Esophagus squamous epithelium (tissue), 5 donors: ENCODE data around the gene ADAMTS12. TPM values are rescaled to one million over a fixed set of nuclear protein-coding genes. Genes with fewer than 3 reads are reported as not detected.

ENCODE experiments used
- DNase-seq: peaks from one replicate; lab custom pipeline; 2025; lab: John Stamatoyannopoulos, UW
- H3K27ac ChIP-seq, 4 donors: fragments of 200-600 bp; sonication (generic); one replicate each; pipeline ENCODE4 v1.5.1; 2016 to 2019; ENCODE audit warnings: mild to moderate bottlenecking in 1 of 4
- H3K27me3 ChIP-seq, 4 donors: fragments of 200-600 bp; sonication (generic); 1 replicate in 3 of 4; 2 replicates in 1 of 4; pipeline versions ENCODE4 v1.5.1 to v1.6.0; 2017 to 2021; ENCODE audit warnings: antibody characterized with exemption in 1 of 4
- H3K36me3 ChIP-seq, 3 donors: fragments of 200-600 bp; sonication (generic); one replicate each; pipeline ENCODE4 v1.5.1; 2016 to 2019
- H3K4me1 ChIP-seq, 3 donors: fragments of 200-600 bp; sonication (generic); one replicate each; pipeline ENCODE4 v1.5.1; 2017 to 2019
- H3K4me3 ChIP-seq, 4 donors: fragments of 200-600 bp; sonication (generic); 1 replicate in 3 of 4; 2 replicates in 1 of 4; pipeline ENCODE4 v1.5.1; 2016 to 2019; ENCODE audit warnings: mild to moderate bottlenecking in 2 of 4, moderate library complexity in 1 of 4
- H3K9me3 ChIP-seq, 3 donors: fragments of 200-600 bp; sonication (generic); one replicate each; pipeline ENCODE4 v1.5.1; 2016 to 2019
- CTCF ChIP-seq, 6 experiments: fragments of 450-650 bp in 4 of 6; fragments of 200-600 bp in 2 of 6; sonication (generic) in 2 of 6; IDR thresholded peaks; one replicate each; pipeline ENCODE4 v1.5.1; 2016 to 2019; ENCODE audit warnings: antibody characterized with exemption in 6 of 6, mild to moderate bottlenecking in 4 of 6, moderate library complexity in 4 of 6
- POLR2A ChIP-seq, 4 donors: fragments of 450-650 bp; IDR thresholded peaks; one replicate each; pipeline ENCODE4 v1.6.1; 2017; ENCODE audit warnings: antibody characterized with exemption in 4 of 4, mild to moderate bottlenecking in 4 of 4, moderate library complexity in 3 of 4
- WGBS, 2 donors: methylation state at CpG; one replicate each; pipeline ENCODE4 v1.1.5; 2018; 5-methylcytosine and 5-hydroxymethylcytosine counted together
- intact Hi-C: fragments of 100-400 bp; cut with DNase I; formaldehyde crosslinking; loops from one replicate; pipeline ENCODE4 v1.15.0; 2022
- total RNA-seq, 4 donors: library from RNA; depleted of rRNA; stranded (reverse); fragments of >200 nt; gene quantifications; one replicate each; pipeline ENCODE4 v1.1.0, GENCODE V29; 2016
- donor health status: DM: yes; HTN: yes; CAD: no.

ADAMTS12 gene
- total RNA-seq, 4 donors from 2014 or later, result 0.73 to 1.3 (median 0.76) TPM; not detected in 1

DNA sequence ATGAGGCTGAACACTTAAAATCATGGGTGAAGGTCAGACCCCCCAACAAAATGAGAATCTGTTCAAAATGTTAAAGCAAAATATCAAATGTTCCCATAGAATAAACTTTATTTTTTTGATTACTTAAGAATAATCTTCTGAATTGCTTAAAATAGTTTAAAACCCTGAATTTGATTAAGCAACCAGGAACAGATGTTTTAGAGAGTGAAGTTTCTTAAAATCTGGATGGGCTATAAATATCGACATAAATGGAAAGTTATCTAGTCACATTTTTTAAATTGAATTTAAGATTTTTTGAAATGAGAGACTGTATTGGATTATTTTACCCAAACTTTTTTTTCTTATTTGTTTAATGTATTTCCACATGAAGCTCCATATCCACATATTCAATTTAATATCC lies 98.5 kb downstream of the ADAMTS12 start:
- WGBS, 2 donors, result 75 to 80% methylated on average over 1 of the region's 1 CpG
- H3K4me1 ChIP-seq, result no peaks in the 10 kb centered on the region
- H3K27me3 ChIP-seq, result no peaks in the 10 kb centered on the region
- no peaks in the 10 kb centered on the region for H3K36me3 ChIP-seq
- no peak overlapping the region for H3K4me3 ChIP-seq
- DNase-seq, result no peak
- no peak for TF ChIP-seq POLR2A (IDR thresholded peaks at IDR 0.05)
- TF ChIP-seq CTCF (IDR thresholded peaks at IDR 0.05), result no peak
- intact Hi-C loops, result no loop called here
- no peaks in the 10 kb centered on the region for H3K9me3 ChIP-seq
- H3K27ac ChIP-seq, result peak overlapping the region in 1 of 4 donors; percentile 29

- TF ChIP-seq POLR2A (IDR thresholded peaks at IDR 0.05), result no peak
- TF ChIP-seq CTCF (IDR thresholded peaks at IDR 0.05), result no peak
- 89% methylated on average over 1 of the region's 1 CpG; no CpG with 5 or more reads in 1 of the 2 donors for WGBS, 2 donors
- no peak overlapping the region for H3K4me3 ChIP-seq
- H3K27me3 ChIP-seq, result no peaks in the 10 kb centered on the region
- H3K9me3 ChIP-seq, result no peaks in the 10 kb centered on the region
- no peak for DNase-seq
- H3K36me3 ChIP-seq, result no peaks in the 10 kb centered on the region
- peak overlapping the region in 1 of 4 donors; percentile 28 for H3K27ac ChIP-seq
- intact Hi-C loops, result no loop called here
- H3K4me1 ChIP-seq, result no peaks in the 10 kb centered on the region
Measured at GRCh38 chr5:33792559-33792958, 99.2 kb downstream of the ADAMTS12 start.

DNA sequence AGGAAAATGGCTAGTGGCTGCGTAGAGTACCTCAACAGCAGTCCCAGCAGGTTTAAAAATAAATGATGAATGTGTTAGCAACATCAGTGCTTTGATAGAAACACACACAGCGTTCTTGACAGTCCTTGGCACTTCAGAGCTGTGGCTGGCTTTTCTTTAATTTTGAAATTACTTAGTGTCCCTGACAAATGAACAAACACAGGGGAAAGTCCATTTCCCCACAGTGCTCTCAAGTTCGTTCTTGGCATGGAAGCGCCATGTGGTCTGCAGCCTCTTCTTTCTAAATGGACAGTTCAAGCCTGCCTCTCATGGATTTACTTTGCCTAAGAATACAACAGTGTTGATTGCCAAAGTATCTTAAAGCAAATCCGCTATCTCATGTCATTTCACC lies 102.2 kb downstream of the ADAMTS12 start:
- Histone ChIP-seq H3K4me3 (no peak overlapping the region), H3K36me3 (no peaks in the 10 kb centered on the region), H3K27ac (no peak overlapping the region), H3K27me3 (no peaks in the 10 kb centered on the region), H3K9me3 (no peaks in the 10 kb centered on the region), H3K4me1 (no peaks in the 10 kb centered on the region)
- WGBS, 2 donors, result 77 to 85% methylated on average over 4 to 5 of the region's 5 CpGs
- intact Hi-C loops, result no loop called here
- no peak for DNase-seq
- TF ChIP-seq POLR2A (IDR thresholded peaks at IDR 0.05), result no peak
- no peak for TF ChIP-seq CTCF (IDR thresholded peaks at IDR 0.05)

- Histone ChIP-seq H3K36me3 (no peaks in the 10 kb centered on the region), H3K4me1 (no peaks in the 10 kb centered on the region), H3K27me3 (no peaks in the 10 kb centered on the region), H3K27ac (no peak overlapping the region), H3K9me3 (no peaks in the 10 kb centered on the region), H3K4me3 (no peak overlapping the region)
- TF ChIP-seq POLR2A (IDR thresholded peaks at IDR 0.05), result no peak
- TF ChIP-seq CTCF (IDR thresholded peaks at IDR 0.05), result no peak
- WGBS, 2 donors, result 61 to 100% methylated on average over 1 to 3 of the region's 4 CpGs
- intact Hi-C loops, result no loop called here
- no peak for DNase-seq
Measured at GRCh38 chr5:33788922-33789566, 102.7 kb downstream of the ADAMTS12 start.

GRCh38 chr5:33785571-33785970 lies 106.2 kb downstream of the ADAMTS12 start:
- no peaks in the 10 kb centered on the region for H3K9me3 ChIP-seq
- no peak overlapping the region for H3K27ac ChIP-seq
- H3K27me3 ChIP-seq, result no peaks in the 10 kb centered on the region
- TF ChIP-seq POLR2A (IDR thresholded peaks at IDR 0.05) (no peak), CTCF (IDR thresholded peaks at IDR 0.05) (no peak)
- no peak for DNase-seq
- 45 to 50% methylated on average over 1 of the region's 1 CpG for WGBS, 2 donors
- no peak overlapping the region for H3K4me3 ChIP-seq
- no peaks in the 10 kb centered on the region for H3K4me1 ChIP-seq
- H3K36me3 ChIP-seq, result no peaks in the 10 kb centered on the region
- intact Hi-C loops, result no loop called here
